Adrenal gland (tissue), 5 donors: ENCODE measurements around the gene CAMKMT.

Experiments used
- CTCF ChIP-seq, 6 experiments: fragments of 450-650 bp in 4 of 6; fragments of 200-600 bp in 2 of 6; sonication (generic) in 1 of 6; IDR thresholded peaks; 1 replicate in 5 of 6; 2 replicates in 1 of 6; pipeline versions ENCODE4 v1.5.1 to v1.8.0; 2016 to 2021; ENCODE audit warnings: antibody characterized with exemption in 6 of 6, mild to moderate bottlenecking in 2 of 6, moderate library complexity in 1 of 6
- POLR2A ChIP-seq, 2 donors: fragments of 450-650 bp; IDR thresholded peaks; one replicate each; pipeline ENCODE4 v1.6.1; 2017; ENCODE audit warnings: antibody characterized with exemption in 2 of 2, mild to moderate bottlenecking in 2 of 2, moderate library complexity in 1 of 2
- donor health status: DM: no; HTN: no; CAD: no.

DNA sequence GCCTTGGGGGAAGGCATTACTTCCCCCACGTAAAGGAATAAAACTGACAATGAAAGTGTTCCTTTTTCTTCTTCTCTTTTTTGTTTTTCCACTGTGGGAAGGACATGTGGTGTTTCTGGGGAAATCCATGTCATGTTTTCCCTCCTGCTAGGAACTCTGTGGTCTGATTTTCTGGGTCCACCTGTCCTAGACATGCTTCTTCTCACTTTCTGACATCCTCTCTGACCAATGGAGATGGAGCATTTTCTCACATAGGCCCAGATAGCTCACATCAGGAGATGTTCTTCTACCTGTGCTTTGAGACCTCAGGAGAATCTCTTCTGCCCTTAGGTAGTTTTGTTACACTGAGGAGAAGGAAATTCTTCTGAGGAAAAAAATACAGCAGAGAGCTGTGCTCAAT, 327.8 kb downstream of the CAMKMT start:
- TF ChIP-seq CTCF (IDR thresholded peaks at IDR 0.05), result no peak
- no peak for TF ChIP-seq POLR2A (IDR thresholded peaks at IDR 0.05)
